Left renal cortex interstitium (tissue), 4 donors: ENCODE measurements around the gene RUSC2. TPM values are rescaled to one million over a fixed set of nuclear protein-coding genes. Genes with fewer than 3 reads are reported as not detected.
"Not testable (repeated sequence)": the region's sequence is repeated elsewhere in the genome, so short reads cannot be mapped to it uniquely, and the experiment has no call there.

ENCODE experiments used
- DNase-seq, 4 donors: peaks; one replicate each; pipeline ENCODE4 v3.0.0-alpha.2; 2013; ENCODE audit warnings: low read depth in 4 of 4, low spot score in 2 of 4, missing footprints in 1 of 4
- polyA plus RNA-seq, 4 donors: library from polyadenylated mRNA; unstranded; fragments of 120-200 nt; gene quantifications; one replicate each; pipeline ENCODE4 v1.2.1, GENCODE V29; 2013; ENCODE audit not compliant: insufficient read length in 4 of 4

RUSC2 gene
- polyA plus RNA-seq, 4 donors, result 17.3 to 21.7 (median 19.7) TPM

- no peak for DNase-seq
Observed at GRCh38 chr9:35521708-35522107, 31.8 kb downstream of the RUSC2 start.

GRCh38 chr9:35522187-35522586, 32.3 kb downstream of the RUSC2 start:
- DNase-seq, result no peak

- DNase-seq, result no peak
Observed at GRCh38 chr9:35522700-35523099, 32.8 kb downstream of the RUSC2 start.

- DNase-seq, result not testable (repeated sequence)
Observed at GRCh38 chr9:35523556-35523955, 33.6 kb downstream of the RUSC2 start.

- no peak for DNase-seq
Observed at GRCh38 chr9:35526087-35526801, 36.3 kb downstream of the RUSC2 start.

- no peak for DNase-seq
Observed at GRCh38 chr9:35529161-35529823, 39.4 kb downstream of the RUSC2 start.

GRCh38 chr9:35533398-35533797, 43.5 kb downstream of the RUSC2 start:
- DNase-seq, result no peak

GRCh38 chr9:35534921-35535320, 45.0 kb downstream of the RUSC2 start:
- DNase-seq, result not testable (repeated sequence)

GRCh38 chr9:35537913-35538312, 48.0 kb downstream of the RUSC2 start:
- no peak for DNase-seq

- peak; percentile 65 to 77 (median 76) for DNase-seq
Observed at GRCh38 chr9:35538361-35539234, 48.7 kb downstream of the RUSC2 start.

Other genes starting within 250 kb of the RUSC2 start
- 10 to 100 TPM; 29.4 to 51.9 (median 41.7) TPM for gene TESK1, start 115.2 kb downstream of the RUSC2 start, polyA plus RNA-seq
- 1 to 10 TPM; 2.4 to 3.4 (median 2.9) TPM for gene CD72, start 128.3 kb downstream of the RUSC2 start, polyA plus RNA-seq
- gene SIT1, start 160.8 kb downstream of the RUSC2 start, polyA plus RNA-seq, result under 1 TPM; 0.14 to 0.30 (median 0.18) TPM
- not detected for gene RMRP, start 167.9 kb downstream of the RUSC2 start, polyA plus RNA-seq
- 10 to 100 TPM; 16.3 to 25.8 (median 19.7) TPM for gene CCDC107, start 168.2 kb downstream of the RUSC2 start, polyA plus RNA-seq
- 10 to 100 TPM in 2 of 4 donors, 1 to 10 TPM in 2; 6.1 to 11.0 (median 9.9) TPM for gene ARHGEF39, start 175.1 kb downstream of the RUSC2 start, polyA plus RNA-seq
- 1 to 10 TPM in 1 of 4 donors, under 1 TPM in 3; 0.61 to 1.2 (median 0.89) TPM for gene CA9, start 183.8 kb downstream of the RUSC2 start, polyA plus RNA-seq
- gene TPM2, start 199.8 kb downstream of the RUSC2 start, polyA plus RNA-seq, result 100 to 1,000 TPM; 127 to 206 (median 194) TPM
- 100 to 1,000 TPM; 144 to 186 (median 174) TPM for gene TLN1, start 242.1 kb downstream of the RUSC2 start, polyA plus RNA-seq
- gene CREB3, start 242.6 kb downstream of the RUSC2 start, polyA plus RNA-seq, result 10 to 100 TPM; 38.0 to 44.0 (median 39.0) TPM